Head of caudate nucleus (tissue), 42 donors: ENCODE data around the gene KRT13.

Source experiments
- DNase-seq, 42 donors: peaks; one replicate each; pipeline versions ENCODE4 v3.0.0 to v3.0.0-alpha.2; 2020 to 2021; ENCODE audit warnings: mixed read lengths in 7 of 42
- intact Hi-C: fragments of 100-400 bp; cut with DNase I; formaldehyde crosslinking; loops from one replicate; pipeline ENCODE4 v1.15.0; 2022

Gene KRT13

GRCh38 chr17:41539979-41540701, 34.7 kb upstream of the KRT13 start:
- intact Hi-C loops, result no loop called here
- DNase-seq, result no peak

GRCh38 chr17:41539071-41539492, 33.7 kb upstream of the KRT13 start:
- no peak for DNase-seq
- intact Hi-C loops, result no loop called here

GRCh38 chr17:41538565-41538991, 33.2 kb upstream of the KRT13 start:
- no peak for DNase-seq
- intact Hi-C loops, result no loop called here

- intact Hi-C loops, result no loop called here
- no peak for DNase-seq
These were observed 32.6 kb upstream of the KRT13 start for GRCh38 chr17:41537990-41538389.

GRCh38 chr17:41537614-41537954, 32.2 kb upstream of the KRT13 start:
- intact Hi-C loops, result no loop called here
- DNase-seq, result no peak

- no peak for DNase-seq
- intact Hi-C loops, result no loop called here
These were observed 31.6 kb upstream of the KRT13 start for GRCh38 chr17:41536741-41537613.

- intact Hi-C loops, result no loop called here
- no peak for DNase-seq
These were observed 30.5 kb upstream of the KRT13 start for GRCh38 chr17:41535764-41536481.

GRCh38 chr17:41534899-41535546, 29.6 kb upstream of the KRT13 start:
- intact Hi-C loops, result no loop called here
- DNase-seq, result no peak

GRCh38 chr17:41533613-41534012, 28.2 kb upstream of the KRT13 start:
- no peak for DNase-seq
- intact Hi-C loops, result no loop called here

GRCh38 chr17:41532947-41533570, 27.6 kb upstream of the KRT13 start:
- no peak for DNase-seq
- intact Hi-C loops, result no loop called here

GRCh38 chr17:41531993-41532392, 26.6 kb upstream of the KRT13 start:
- intact Hi-C loops, result no loop called here
- no peak for DNase-seq

GRCh38 chr17:41530062-41531048, 24.9 kb upstream of the KRT13 start:
- intact Hi-C loops, result no loop called here
- no peak for DNase-seq

GRCh38 chr17:41529491-41529915, 24.1 kb upstream of the KRT13 start:
- intact Hi-C loops, result no loop called here
- DNase-seq, result no peak

- no peak for DNase-seq
- intact Hi-C loops, result no loop called here
These were observed 23.5 kb upstream of the KRT13 start for GRCh38 chr17:41528959-41529353.

GRCh38 chr17:41527063-41528023, 21.9 kb upstream of the KRT13 start:
- intact Hi-C loops, result no loop called here
- no peak for DNase-seq

- no peak for DNase-seq
- intact Hi-C loops, result no loop called here
These were observed 18.8 kb upstream of the KRT13 start for GRCh38 chr17:41524261-41524660.

- intact Hi-C loops, result no loop called here
- no peak for DNase-seq
These were observed 18.4 kb upstream of the KRT13 start for GRCh38 chr17:41523787-41524186.
